Pancreas (tissue), 10 donors: Measurements from ENCODE around the gene NGF. TPM values are rescaled to one million over a fixed set of nuclear protein-coding genes. Genes with fewer than 3 reads are reported as not detected.

ENCODE experiments used
- ATAC-seq, 4 donors: fragments of 200-7000 bp; cut with Tn5 transposase; one replicate each; pipeline versions ENCODE4 v1.8.0 to v1.9.1; 2020; ENCODE audit warnings: mild to moderate bottlenecking in 4 of 4, moderate library complexity in 4 of 4
- DNase-seq, 6 donors: peaks; one replicate each; pipeline ENCODE4 v3.0.0-alpha.2; 2020
- FAIRE-seq: peaks from 2 replicates; lab custom pipeline; 2012; peaks lifted over from hg19 to GRCh38; lab: Jason Lieb, UNC
- H3K27ac ChIP-seq, 4 donors: fragments of 200-600 bp; sonication (generic); 1 replicate in 3 of 4; 2 replicates in 1 of 4; pipeline versions ENCODE4 v1.5.0 to v1.8.0; 2020
- H3K27me3 ChIP-seq, 4 donors: fragments of 200-600 bp; one replicate each; pipeline ENCODE4 v1.8.0; 2021
- H3K36me3 ChIP-seq, 3 donors: fragments of 200-600 bp; sonication (generic) in 1 of 3; one replicate each; pipeline versions ENCODE4 v1.5.0 to v1.8.0; 2020 to 2021
- H3K4me1 ChIP-seq, 3 donors: fragments of 200-600 bp; one replicate each; pipeline ENCODE4 v1.8.0; 2021
- H3K4me3 ChIP-seq, 4 donors: fragments of 200-600 bp; sonication (generic) in 2 of 4; one replicate each; pipeline versions ENCODE4 v1.5.0 to v1.8.0; 2020 to 2021
- H3K9me3 ChIP-seq, 4 donors: fragments of 200-600 bp; one replicate each; pipeline ENCODE4 v1.8.0; 2021
- WGBS, 2 donors: extraction: QIAGEN DNeasy Blood & Tissue Kit; methylation state at CpG; one replicate each; pipeline ENCODE4 v1.1.7; 2013; 5-methylcytosine and 5-hydroxymethylcytosine counted together
- intact Hi-C, 3 donors: fragments of 100-400 bp; cut with DNase I; formaldehyde crosslinking; loops; one replicate each; pipeline versions ENCODE4 v1.11.1 to v1.14.2; 2022
- polyA plus RNA-seq, 2 donors: library from polyadenylated mRNA; stranded (reverse); fragments of 200-250 nt; gene quantifications; one replicate each; pipeline ENCODE4 v1.2.3, GENCODE V29; 2013
- total RNA-seq, 6 donors: library from RNA; stranded (reverse); fragmentation: NEBNext Ultra II Directional in 4 of 6; extraction: Animal tissue kit (Norgen Biotek cat#: 25700) in 4 of 6; gene quantifications; one replicate each; pipeline versions ENCODE4 v1.2.1 to v1.2.4, GENCODE V29; 2021 to 2023
- TF ChIP-seq, protein P1 (sequence below), 4 donors: fragments of 200-600 bp; sonication (generic) in 3 of 4; IDR thresholded peaks; one replicate each; pipeline versions ENCODE4 v1.5.0 to v1.8.0; 2021; ENCODE audit warnings: antibody characterized with exemption in 4 of 4
- donor health status: healthy with polysubstance abuse.
- donor health status: DM: no; HTN: no; CAD: no; lungs with moderate emphysema.
- donor health status: DM: no; HTN: no; CAD: no.
- donor health status: control.
- donor health status: control.
- donor health status: Bipolar disorder and iron deficiency.
- donor health status: DM: yes; HTN: yes; CAD: no.
- donor health status: DM: no; HTN: no; CAD: no.
- donor health status: DM: no; HTN: no; CAD: no.
- donor health status: DM: yes; HTN: yes; CAD: no.

The NGF gene
- total and polyA plus RNA-seq, 8 donors, result 0.25 to 1.1 (median 0.54) TPM; not detected in 2

DNA sequence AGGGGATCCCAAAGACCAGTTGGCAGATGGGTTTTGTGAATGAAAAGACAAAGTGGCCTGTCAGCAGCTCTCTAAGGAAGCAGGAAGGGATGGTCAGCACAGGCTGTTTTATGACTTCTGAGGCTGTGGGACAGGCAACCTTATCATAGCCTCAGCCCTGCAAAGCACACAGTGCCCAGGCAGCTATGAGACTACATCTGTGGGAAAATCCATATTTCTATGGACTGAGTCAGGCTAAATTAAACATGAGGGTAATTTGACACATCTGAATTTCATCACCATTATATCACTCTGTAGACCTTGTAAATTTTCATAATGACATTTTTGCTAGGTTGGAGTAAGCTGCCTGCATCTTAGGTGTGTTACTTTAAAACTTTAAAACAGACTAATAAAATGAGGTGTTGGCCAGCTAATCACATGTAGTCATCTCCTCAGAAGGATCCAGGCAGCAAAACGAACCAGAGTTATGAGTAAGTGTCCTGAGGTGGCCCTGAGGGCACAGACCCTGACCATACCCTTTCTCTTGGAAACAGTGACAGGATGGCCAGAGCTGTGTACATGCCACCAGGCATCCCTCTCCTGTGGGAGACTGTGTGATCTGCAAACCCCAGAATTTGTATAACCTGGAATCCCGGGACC, 14.6 kb downstream of the NGF start:
- DNase-seq (no peak), FAIRE-seq (peak; percentile 57), ATAC-seq (peak in 2 of 4 donors; percentile 40 to 65)
- WGBS, 2 donors, result 41 to 42% methylated on average over 2 of the region's 2 CpGs
- no peak overlapping the region for H3K4me3 ChIP-seq
- H3K9me3 ChIP-seq, result no peaks in the 10 kb centered on the region
- no peaks in the 10 kb centered on the region for H3K36me3 ChIP-seq
- no peak overlapping the region for H3K27ac ChIP-seq
- H3K27me3 ChIP-seq, result no peaks in the 10 kb centered on the region
- no peaks in the 10 kb centered on the region for H3K4me1 ChIP-seq
- TF ChIP-seq, protein P1, sequence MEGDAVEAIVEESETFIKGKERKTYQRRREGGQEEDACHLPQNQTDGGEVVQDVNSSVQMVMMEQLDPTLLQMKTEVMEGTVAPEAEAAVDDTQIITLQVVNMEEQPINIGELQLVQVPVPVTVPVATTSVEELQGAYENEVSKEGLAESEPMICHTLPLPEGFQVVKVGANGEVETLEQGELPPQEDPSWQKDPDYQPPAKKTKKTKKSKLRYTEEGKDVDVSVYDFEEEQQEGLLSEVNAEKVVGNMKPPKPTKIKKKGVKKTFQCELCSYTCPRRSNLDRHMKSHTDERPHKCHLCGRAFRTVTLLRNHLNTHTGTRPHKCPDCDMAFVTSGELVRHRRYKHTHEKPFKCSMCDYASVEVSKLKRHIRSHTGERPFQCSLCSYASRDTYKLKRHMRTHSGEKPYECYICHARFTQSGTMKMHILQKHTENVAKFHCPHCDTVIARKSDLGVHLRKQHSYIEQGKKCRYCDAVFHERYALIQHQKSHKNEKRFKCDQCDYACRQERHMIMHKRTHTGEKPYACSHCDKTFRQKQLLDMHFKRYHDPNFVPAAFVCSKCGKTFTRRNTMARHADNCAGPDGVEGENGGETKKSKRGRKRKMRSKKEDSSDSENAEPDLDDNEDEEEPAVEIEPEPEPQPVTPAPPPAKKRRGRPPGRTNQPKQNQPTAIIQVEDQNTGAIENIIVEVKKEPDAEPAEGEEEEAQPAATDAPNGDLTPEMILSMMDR (IDR thresholded peaks at IDR 0.05), result no peak
- intact Hi-C loops, result no loop called here

GRCh38 chr1:115322631-115323030, 15.4 kb downstream of the NGF start:
- 88 to 98% methylated on average over 3 of the region's 3 CpGs for WGBS, 2 donors
- DNase-seq, result no peak
- Histone ChIP-seq H3K36me3 (no peaks in the 10 kb centered on the region), H3K4me3 (no peak overlapping the region), H3K9me3 (no peaks in the 10 kb centered on the region), H3K4me1 (peaks cover 0 to 2% (median 0%) of the 10 kb centered on the region in 3 donors), H3K27me3 (no peaks in the 10 kb centered on the region), H3K27ac (no peak overlapping the region)
- no peak for ATAC-seq
- TF ChIP-seq, protein P1 (IDR thresholded peaks at IDR 0.05), result no peak
- FAIRE-seq, result no peak
- intact Hi-C loops, result no loop called here

DNA sequence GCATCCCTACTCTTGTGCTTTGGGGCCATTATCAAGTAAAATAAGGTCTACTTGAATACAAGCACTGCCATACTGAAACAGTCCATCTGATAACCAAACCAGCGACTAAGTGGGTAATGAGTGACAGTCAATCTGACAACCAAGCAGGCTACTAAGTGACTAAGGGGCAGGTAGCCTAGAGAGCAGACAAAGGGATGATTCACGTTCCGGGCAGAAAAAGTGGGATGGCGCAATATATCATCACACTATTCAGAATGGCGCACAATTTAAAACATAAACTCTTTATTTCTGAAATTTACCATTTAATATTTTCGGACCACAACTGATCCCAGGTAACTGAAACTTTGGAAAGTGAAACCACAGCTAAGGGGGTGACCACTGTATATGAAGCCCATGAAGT, 17.7 kb downstream of the NGF start:
- DNase-seq (no peak), FAIRE-seq (no peak), ATAC-seq (no peak)
- Histone ChIP-seq H3K4me1 (peaks cover 0 to 6% (median 0%) of the 10 kb centered on the region in 3 donors), H3K4me3 (no peak overlapping the region), H3K27ac (no peak overlapping the region), H3K36me3 (no peaks in the 10 kb centered on the region), H3K9me3 (no peaks in the 10 kb centered on the region), H3K27me3 (no peaks in the 10 kb centered on the region)
- intact Hi-C loops, result no loop called here
- TF ChIP-seq, protein P1 (IDR thresholded peaks at IDR 0.05), result no peak
- 88 to 89% methylated on average over 6 of the region's 6 CpGs for WGBS, 2 donors

- no peak for FAIRE-seq
- no peak for ATAC-seq
- WGBS, 2 donors, result 41 to 46% methylated on average over 5 of the region's 5 CpGs
- no peak overlapping the region for H3K27ac ChIP-seq
- peaks cover 0 to 9% (median 0%) of the 10 kb centered on the region in 3 donors for H3K4me1 ChIP-seq
- H3K4me3 ChIP-seq, result no peak overlapping the region
- TF ChIP-seq, protein P1 (IDR thresholded peaks at IDR 0.05), result no peak
- H3K36me3 ChIP-seq, result no peaks in the 10 kb centered on the region
- no peaks in the 10 kb centered on the region for H3K9me3 ChIP-seq
- intact Hi-C loops, result no loop called here
- no peak for DNase-seq
- H3K27me3 ChIP-seq, result no peaks in the 10 kb centered on the region
Measured at GRCh38 chr1:115319706-115320105, 18.3 kb downstream of the NGF start.
